ENCODE results near the gene DNAJC21.
"Not testable (repeated sequence)": the region's sequence is repeated elsewhere in the genome, so short reads cannot be mapped to it uniquely, and the experiment has no call there.

The DNAJC21 gene

DNA sequence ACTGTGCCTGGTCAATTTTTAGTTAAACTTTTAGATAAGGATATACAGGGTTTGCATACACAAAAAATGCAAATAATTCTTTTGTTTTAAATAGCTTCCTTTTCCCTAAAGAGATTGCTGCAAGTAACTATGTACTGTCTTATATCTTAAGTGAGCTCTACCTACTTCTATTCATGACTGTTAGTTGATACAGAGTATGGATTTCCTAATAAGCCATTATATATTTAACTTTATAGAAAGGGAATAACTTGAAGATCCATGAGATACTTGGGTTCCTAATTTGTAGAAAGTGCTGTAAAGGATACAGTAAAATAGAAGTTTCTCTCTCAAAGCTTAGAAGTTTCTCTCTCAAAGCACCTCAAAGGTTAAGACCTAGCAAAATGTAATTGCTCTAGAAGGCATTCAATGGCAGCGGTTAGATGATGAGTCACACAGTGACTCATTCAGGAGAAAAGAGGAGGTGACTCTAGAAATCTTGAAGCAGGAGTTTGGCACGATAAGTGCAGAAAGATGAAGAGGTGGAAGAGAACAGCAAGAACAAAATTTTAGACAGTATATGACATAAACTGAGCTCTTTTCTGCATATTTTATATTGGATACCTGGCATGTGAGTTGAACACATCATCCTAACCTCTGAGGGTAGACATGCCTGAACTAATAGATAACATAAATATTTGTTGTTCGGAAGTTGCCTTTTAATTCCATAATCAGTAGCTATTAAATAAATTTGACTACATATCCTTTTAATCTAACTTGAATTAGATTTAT, 5.5 kb upstream of the DNAJC21 start:
- DNase-seq, result no peak

DNA sequence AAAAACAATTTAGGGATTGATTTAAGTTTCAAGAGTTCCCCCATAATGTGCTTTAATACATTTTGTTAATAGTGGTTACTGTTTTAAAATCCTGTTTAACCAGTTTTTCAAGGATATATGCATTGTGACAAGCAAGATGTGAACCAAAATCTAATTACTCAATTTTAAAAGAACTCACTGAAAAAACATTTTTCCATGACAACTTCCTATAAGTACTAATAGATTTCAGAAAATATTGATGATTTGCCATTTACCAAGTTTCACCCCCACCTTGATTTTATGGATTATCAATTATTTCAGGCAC, 4.9 kb upstream of the DNAJC21 start:
- DNase-seq, result no peak

DNA sequence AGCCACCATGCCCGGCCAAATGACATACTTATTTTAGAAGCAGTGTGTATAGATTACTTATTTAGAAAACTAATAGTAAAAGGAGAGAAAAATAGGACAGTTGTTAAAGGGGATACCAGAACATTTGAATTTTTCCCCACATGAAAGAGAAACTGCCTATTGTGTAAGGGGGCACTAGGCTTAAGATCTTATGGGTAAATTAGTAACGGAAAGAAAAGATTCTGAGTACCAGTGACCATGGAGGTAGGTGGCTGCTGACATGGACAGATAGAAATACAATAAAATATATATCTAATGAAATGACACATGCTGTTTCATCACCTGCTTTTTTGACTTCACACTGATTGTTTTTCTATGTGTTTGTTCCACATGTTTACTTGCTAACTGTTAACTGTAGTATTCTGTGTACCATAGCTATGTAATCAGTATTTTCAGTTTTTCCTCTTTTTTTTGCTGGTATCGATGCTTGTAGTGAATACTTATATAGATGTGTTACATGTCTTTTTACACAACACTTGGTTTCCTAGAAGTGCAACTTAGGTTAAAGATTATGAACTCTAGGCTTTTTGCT, 3.0 kb upstream of the DNAJC21 start:
- DNase-seq, result no peak

DNA sequence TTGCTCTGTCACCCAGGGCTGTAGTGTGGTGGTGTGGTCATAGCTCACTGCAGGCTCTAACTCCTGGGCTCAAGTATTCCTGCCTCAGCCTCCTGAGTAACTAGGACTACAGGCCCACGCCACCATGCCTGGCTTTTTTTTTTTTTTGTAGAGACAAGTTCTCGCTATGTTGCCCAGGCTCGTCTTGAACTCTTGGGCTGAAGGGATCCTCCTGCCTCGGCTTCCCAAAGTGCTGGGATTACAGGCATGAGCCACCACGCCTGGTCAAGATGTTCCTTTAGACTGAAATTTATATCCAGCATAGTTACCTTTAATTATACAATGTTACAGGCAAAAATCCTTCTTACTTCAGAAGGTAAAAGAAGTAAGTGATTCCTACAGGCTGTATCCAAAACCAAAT, 1.6 kb upstream of the DNAJC21 start:
- DNase-seq, result no peak

DNA sequence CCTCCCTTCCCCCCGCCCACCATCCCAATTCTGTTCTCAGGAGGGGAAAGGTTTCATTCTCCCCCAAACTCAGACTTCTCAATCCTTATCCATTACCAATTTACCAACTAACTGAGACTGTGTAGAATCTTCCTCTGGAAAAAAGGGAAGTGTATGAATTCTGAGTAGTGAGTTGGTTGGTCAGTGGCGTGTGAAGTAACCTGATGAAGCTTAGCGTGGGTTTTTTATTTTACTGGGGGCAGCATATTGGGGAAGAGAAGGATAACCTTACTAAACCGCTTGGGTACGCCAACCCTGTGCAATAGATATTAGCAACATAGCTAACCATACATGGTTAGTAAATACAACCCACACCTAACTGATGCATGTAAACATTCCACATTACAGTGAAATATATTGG, 1.1 kb upstream of the DNAJC21 start:
- no peak for DNase-seq

DNA sequence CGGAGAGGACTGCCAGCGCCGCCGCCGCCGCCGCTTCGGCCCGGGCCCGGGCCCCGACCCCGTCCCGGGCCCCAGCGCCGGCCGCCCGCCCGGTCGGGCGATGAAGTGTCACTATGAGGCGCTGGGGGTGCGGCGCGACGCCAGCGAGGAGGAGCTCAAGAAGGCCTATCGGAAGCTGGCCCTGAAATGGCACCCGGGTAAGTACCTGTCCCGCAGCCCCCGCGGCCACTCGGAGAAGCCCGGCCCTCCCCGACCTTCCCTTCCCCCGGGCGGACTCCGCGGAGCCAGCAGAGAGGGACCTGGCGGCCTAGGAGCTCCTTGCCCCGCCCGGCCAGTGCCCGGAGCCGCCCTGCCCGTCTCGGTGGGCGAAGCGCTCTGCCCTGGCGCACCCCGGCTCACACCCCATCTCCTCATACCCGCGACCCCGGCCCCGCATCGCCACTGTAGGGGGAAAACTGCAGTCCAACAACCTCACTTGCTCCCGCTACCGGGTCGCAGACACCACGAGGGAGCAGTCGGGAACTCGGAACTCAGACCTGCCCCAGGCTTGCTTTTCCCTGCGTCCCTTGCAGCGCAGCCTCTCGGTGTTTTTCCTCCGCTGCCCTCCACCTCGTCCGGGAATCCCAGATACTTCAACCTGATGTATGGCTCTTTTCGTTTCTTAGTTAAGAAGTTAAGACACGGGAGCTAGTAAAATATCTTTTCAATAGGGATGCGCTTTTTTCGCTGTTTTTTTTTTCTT, 532 bp downstream of the DNAJC21 start:
- peak; percentile 85 to 86 for DNase-seq

DNA sequence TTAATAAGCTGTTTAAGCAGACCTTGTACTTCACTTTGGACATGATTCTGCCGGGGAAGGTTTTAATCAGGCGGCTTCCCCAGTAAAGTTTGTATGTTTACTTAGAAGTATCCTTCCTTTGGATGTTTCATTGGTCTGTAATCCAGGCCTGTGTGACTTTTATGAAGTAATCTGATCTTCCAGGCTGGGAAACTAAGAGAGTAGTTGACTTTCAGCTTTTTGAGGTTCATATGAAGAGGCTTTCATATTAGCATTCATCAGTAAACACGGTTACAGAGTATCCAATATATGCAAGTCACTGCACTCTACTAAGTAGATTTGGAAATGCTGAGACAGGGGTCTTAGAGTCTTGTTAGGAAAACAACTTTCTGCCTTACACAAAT, 1.1 kb downstream of the DNAJC21 start:
- no peak for DNase-seq

DNA sequence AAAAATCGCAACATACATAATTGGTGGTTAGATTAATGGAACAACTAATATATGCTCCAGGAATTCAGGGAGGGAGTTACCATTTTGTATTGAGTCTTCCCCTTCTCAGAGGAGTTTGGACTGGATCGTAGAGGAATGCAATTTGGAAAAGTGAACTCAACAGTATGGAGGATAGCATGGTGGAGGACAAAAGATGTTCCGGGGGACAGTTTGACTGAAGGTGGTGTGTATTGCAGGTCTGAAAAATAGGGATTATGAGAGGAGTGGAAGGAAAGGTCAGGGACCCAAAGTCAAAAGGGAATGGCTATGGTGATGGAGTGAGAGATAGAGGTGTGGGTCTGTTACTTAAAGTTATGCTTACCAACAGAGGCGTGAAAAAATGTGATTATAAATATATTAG, 1.5 kb downstream of the DNAJC21 start:
- no peak for DNase-seq

DNA sequence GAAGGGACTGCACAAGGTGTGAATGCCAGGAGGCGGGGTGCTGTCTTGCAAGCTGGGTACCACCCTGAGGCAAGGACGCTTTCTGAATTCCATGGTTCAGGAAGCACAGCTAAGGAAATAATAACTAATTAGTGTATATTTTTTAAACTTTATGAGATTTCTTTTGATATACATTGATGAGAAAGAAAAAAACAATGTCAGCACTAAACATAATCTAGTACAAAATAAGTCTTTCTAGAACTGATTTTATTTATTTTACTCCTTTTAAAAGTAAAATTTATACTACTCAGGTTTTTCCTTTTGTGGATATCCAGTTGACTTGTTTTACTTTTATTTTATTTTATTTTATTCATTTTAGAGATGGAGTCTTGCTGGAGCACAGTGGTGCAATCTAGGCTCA, 3.6 kb downstream of the DNAJC21 start:
- DNase-seq, result no peak

DNA sequence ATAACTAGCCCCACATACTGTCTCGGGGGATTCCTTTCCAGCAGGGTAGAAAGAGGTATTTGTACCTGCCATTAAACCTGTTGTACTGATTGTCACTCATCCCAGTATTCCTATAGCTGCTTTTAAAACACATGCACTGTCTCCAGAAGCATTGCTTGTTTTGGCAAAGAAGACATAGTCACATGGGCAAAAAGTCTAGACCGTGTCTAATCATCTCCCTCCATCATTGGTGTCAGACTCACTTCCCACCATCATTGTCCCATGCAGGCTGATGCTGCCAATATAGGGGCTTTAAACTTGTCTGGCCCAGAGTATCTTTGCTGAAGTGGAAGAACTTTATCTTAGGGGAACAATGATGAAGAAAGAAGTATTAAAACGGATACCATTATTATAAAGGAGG, 12.6 kb downstream of the DNAJC21 start:
- no peak for DNase-seq

DNA sequence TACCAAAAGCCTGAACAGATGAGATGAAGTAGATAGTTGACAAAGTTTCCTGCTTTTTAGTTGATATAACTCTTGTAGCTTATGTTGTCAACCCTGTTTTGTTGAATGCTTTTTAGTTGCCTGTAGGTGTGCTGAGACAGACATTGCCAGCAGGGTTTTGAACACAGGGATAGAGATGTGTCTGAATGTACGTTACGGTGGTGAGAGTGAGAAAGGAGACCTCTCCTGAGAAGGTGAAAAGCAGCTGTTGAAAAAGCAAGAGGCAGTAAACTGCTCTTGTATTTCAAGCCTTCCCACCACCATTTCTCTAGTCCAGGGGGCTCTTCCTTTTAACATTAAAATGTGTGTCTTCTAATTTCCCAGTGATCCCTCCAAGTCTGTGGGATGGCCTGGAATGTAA, 14.7 kb downstream of the DNAJC21 start:
- no peak for DNase-seq

DNA sequence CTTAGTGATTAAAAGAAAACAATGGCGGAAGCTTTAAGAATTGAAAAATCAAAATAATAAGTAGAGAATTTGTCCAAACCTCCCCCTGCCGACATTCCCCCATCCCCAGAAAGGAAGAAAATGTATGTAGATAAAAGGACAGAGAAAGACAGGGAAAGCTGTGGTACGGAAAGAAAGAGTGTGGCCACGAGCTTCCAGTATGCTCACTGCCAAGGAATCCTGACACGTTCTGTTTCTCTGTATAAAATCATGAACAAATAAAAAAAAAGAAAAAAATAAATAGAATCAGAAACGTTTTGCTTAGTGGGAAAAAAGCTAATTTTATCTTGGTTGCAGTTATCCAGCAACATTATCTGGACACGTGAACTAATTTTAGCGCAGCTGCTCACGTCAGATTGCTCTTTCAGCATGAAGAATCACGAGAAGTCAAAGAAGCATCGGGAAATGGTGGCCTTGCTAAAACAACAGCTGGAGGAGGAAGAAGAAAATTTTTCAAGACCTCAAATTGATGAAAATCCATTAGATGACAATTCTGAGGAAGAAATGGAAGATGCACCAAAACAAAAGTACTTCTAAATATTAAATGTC, 15.2 kb downstream of the DNAJC21 start:
- no peak for DNase-seq

DNA sequence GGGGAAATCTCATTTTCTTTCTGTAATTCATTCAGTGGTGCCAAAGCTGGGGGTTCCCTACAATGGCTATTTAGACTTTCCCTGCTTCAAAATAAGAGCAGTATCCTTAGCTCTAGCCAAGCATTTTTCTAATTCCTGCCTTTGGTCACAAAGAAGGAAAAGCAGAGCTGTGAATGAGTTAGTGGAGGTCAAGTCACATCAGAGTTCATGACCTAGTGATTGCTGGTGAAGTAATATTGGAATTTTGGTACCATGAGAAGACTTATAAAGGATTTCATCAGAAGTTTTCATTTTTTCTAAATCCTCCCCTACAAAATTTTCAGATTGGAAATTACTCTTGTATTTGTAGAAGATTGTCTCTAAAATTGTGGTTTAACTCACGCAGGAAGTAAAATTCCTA, 28.0 kb downstream of the DNAJC21 start:
- DNase-seq, result no peak

DNA sequence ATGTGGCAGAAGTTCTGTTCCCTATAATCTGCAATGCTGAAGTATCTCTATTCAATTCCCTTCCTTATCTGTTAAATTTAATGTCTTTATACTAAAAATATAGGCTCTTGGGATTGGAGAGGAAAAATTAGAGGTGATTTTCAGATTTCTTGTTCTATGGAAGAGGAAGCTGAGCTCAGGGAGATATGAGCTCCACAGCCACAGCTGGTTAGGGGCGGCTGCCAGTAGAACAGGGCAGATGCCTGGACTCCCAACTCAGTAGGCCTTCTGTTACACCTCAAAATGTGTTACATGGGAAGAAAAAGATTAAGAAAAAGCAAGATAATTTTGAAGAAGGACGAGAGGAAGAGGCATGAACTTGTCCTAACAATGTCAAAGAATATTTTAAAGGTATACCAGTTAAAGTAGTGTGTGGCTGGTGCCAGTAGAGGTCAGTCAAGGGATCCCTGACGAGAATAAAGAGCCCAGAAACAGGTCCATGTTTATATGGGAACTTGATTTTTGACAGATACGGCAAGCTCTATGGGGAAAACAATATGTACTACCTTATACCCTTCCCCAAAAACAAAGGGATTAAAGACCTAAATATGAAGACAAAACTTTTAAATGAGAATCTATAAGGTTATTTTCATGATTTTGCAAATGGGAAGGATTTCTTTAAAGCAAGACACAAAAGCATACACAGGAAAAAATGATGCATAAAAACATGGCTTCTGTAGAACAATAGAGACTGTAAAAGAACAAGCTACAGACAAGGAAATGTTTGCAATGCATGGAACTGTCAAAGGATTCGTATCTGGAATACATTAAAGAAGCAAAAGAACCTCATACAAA, 28.7 kb downstream of the DNAJC21 start:
- DNase-seq, result peak in 1 of 2 donors; percentile 9

DNA sequence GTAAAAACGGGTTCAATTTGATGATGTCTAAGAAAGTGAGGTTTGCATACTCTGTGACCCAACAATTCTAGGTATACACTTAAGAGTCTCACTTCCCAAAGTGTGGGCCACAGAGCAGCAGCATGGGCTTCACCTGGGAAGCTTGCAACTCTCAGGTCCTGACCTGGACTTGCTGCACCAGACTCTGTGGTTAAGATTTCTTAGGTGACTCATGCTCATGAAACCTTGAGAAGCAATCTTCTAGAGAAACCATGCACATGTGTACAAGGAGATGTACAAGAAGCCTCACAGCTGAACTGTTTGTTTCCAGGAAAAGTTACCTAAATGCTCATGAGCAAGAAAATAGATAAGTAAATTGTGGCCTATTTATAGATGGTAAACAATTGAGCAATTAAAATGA, 30.0 kb downstream of the DNAJC21 start:
- no peak for DNase-seq

DNA sequence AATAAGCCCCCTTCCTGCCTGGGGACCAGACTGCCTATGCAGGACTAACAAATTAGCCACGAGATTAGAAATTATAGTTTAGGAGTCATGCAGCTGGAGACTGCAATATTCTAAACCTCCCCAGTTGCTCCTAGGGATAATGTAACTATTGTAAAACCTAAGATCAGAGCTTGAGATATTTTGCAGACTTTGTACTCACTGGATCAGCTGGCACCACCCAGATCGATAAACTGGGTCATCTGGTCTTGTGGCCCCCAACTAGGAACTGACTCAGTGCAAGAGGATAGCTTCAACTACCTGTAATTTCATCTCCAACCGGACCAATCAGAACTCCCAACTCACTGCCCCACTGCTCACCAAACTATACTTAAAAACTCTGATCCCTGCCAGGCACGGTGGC, 38.2 kb downstream of the DNAJC21 start:
- no peak for DNase-seq

DNA sequence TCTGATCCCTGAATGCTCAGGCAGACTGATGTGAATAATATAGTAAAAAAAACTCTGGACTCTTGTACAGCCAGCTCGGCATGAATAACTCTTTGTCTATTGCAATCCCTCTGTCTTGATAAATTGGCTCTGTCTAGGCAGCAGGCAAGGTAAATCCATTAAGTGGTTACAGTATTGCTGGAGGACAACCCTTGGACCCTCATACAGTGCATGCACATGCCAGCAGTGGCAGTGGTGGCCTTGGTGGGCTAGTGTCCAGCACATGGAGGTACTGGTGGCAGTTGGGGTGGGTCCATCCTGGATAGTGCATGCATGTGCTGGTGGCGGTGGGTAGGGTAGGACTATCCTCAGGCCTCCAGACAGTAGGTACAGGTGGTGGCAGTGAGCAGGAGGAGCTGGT, 38.9 kb downstream of the DNAJC21 start:
- no peak for DNase-seq

DNA sequence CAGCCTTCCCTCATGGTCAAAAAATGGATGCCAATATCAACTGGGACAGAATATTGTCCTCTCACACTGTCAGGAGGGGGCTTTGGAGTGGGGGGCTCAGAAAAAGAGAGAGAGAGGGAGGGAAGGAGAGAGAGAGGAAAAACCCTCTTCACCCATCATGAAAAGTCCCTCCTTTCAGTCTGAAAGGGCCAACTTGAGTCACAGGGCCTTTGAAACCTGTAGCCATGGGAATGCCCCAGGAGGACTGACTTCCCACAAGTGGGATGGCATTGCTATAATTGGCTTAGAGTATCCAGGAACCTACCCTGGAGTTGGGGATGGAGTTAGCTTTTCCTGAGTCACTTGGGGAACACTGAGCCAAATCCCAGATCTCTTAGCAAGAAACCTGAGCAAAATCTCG, 41.2 kb downstream of the DNAJC21 start:
- no peak for DNase-seq

DNA sequence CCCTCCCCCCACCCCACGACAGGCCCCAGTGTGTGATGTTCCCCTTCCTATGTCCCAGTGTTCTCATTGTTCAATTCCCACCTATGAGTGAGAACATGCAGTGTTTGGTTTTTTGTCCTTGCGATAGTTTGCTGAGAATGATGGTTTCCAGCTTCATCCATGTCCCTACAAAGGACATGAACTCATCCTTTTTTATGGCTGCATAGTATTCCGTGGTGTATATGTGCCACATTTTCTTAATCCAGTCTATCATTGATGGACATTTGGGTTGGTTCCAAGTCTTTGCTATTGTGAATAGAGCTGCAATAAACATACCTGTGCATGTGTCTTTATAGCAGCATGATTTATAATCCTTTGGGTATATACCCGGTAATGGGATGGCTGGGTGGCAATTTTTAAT, 42.3 kb downstream of the DNAJC21 start:
- DNase-seq, result not testable (repeated sequence)

DNA sequence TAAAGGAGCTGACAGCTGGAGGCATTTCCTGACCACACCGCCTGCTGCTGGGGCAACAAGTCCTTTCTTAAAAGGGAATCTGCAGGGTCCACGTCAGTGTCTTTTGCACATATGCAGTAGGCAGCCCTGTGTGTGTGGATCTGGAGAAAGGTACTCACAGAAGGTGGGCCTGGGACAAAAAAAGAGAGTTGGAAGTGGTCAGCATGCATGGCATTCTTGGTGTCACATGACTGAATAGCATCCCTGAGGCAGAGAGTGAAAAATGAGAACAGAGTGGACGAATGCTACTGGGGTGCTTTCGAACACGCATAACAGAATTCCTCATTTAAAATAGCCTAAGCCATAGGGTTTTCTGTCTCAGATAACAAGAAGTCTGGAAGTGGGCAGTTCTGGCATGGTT, 47.0 kb downstream of the DNAJC21 start:
- no peak for DNase-seq

DNA sequence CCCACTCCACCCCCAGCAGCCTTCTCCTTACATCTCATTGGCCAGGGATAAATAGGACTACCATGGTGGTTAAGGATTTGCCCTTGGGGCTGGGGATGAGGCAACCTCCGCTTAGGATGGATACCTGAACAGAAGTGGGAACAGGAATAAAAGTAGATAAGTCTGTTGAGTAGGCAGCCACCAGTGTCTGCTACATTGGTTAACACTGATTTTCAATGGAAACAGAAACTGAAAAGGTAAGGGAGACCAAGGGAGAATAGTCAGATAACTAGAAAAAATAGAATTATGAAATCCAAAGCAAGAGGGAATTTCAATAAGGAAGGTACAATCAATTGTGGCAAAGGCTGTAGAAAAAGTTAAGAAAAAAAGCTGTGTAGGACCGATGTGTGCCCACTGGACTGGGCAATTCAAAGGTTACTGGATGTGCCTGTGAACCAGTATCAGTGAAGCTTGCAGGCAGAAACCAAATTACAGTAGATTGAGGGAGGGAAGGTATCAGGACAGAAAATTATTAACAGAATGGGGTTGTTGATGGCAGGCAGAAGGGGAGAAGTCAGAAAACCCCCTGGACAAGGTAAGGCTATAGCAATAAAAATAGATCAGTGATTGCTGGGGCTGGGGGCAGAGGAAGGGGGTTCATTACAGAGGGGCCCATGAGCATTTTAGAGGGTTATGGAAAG, 48.7 kb downstream of the DNAJC21 start:
- DNase-seq, result no peak

DNA sequence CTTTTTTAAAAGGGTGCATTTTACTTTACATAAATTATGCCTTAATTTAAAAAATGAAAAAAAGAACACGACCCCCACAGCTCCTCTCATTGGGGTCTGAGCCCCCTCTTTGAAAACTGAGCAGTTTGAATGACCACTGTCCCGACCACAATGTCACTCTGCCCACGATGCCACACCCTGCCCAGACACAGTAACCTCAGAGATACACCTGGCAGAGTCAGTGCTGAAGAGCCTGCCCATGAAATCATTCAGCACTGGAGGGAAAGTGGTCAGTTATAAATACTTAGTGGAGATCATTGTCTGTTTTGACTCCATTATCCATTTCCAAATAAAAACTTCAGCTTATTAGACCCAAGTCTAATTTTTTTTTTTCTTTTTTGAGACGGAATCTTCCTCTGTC, 49.3 kb downstream of the DNAJC21 start:
- DNase-seq, result no peak

DNA sequence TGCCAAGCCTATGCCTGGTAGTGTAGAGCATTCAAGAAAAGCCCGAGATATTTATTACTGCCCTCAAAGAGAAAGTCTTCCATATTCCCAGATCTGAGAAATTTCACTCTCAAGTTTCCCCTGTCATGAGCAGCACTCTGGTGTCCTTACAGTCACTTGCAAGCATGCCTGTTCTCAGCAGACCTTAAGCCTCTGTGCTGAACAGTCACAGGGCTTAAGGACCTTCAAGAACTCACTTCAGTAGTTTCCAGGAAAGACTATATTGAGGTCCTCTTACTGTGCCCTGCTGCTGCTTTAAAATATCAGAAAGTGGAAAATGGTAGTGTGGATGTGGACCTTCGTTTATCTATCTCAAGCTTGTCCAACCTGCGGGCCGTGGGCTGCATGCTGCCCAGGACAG, 53.5 kb downstream of the DNAJC21 start:
- no peak for DNase-seq
